K562 (cell line): ENCODE results near the gene ZNF554. TPM values are rescaled to one million over a fixed set of nuclear protein-coding genes. Genes with fewer than 3 reads are reported as not detected.

Experiments used
- ATAC-seq: fragments of 200-7000 bp; cut with Tn5 transposase; 3 replicates; pipeline ENCODE4 v1.9.1; 2020; ENCODE audit warnings: moderate library complexity
- BruUV-seq: library from RNA; stranded (reverse); fragments of 400-500 nt; replicated peaks from 2 replicates; lab custom pipeline; 2021; lab: Mats Ljungman, UMichigan
- CTCF ChIA-PET: fragments of 300-600 bp; formaldehyde crosslinking; extraction: SDS; loops from one replicate; lab custom pipeline; 2021; ENCODE audit warnings: low intra/inter-chr PET ratio; lab: Yijun Ruan, JAX
- POLR2A ChIA-PET: fragments of 300-600, 350-650 bp; sonication (Branson Sonifier 250); formaldehyde crosslinking; extraction: SDS; loops from one replicate; lab custom pipeline; 2021; ENCODE audit warnings: antibody characterized with exemption, inconsistent platforms; lab: Yijun Ruan, JAX
- DNase-seq, 4 experiments: peaks; one replicate each; pipeline versions ENCODE4 v3.0.0 to v3.0.0-alpha.2; 2011 to 2018; ENCODE audit warnings: low spot score in 3 of 4, mixed read lengths in 3 of 4; ENCODE audit errors: extremely low read depth in 1 of 4
- FAIRE-seq: peaks from 2 replicates; lab custom pipeline; 2011; peaks lifted over from hg19 to GRCh38; lab: Jason Lieb, UNC
- H2AFZ ChIP-seq: 2 replicates; pipeline ENCODE4 v1.6.0; 2011; ENCODE audit warnings: low read depth, low read length, control low read depth, inconsistent platforms
- H3K27ac ChIP-seq: fragments of 200-600 bp; 3 replicates; pipeline ENCODE4 v1.8.0; 2011; ENCODE audit warnings: low read depth, mild to moderate bottlenecking, control low read depth, inconsistent platforms, low read length, moderate library complexity, mixed read lengths; ENCODE audit errors: extremely low read depth
- H3K27me3 ChIP-seq, 2 experiments: fragments of 300-600 bp in 1 of 2; 2 replicates in 1 of 2; 3 replicates in 1 of 2; pipeline versions ENCODE4 v1.6.0 to v1.8.0; 2011; ENCODE audit warnings: inconsistent platforms in 2 of 2, low read length in 2 of 2, mild to moderate bottlenecking in 1 of 2, mixed read lengths in 1 of 2, moderate library complexity in 1 of 2; ENCODE audit not compliant: control insufficient read depth in 2 of 2, insufficient read depth in 2 of 2
- H3K36me3 ChIP-seq: fragments of 300-600 bp; 3 replicates; pipeline ENCODE4 v1.8.0; 2011; ENCODE audit warnings: mild to moderate bottlenecking, low read length, inconsistent platforms; ENCODE audit not compliant: control insufficient read depth, insufficient read depth
- H3K4me1 ChIP-seq, 2 experiments: fragments of 200-600 bp in 1 of 2; replicated peaks in 1 of 2; 2 replicates in 1 of 2; 3 replicates in 1 of 2; pipeline versions ENCODE4 v1.5.1 to v1.8.0; 2011; ENCODE audit warnings: inconsistent platforms in 2 of 2, low read length in 2 of 2, mild to moderate bottlenecking in 1 of 2, mixed read lengths in 1 of 2, moderate library complexity in 1 of 2; ENCODE audit not compliant: control insufficient read depth in 2 of 2, insufficient read depth in 2 of 2
- H3K4me2 ChIP-seq: 2 replicates; pipeline ENCODE4 v1.6.1; 2011; ENCODE audit warnings: low read length, control low read depth, inconsistent platforms, mixed read lengths; ENCODE audit not compliant: insufficient read depth
- H3K4me3 ChIP-seq: fragments of 200-600 bp; sonication (generic), shearing (Covaris generic); 2 replicates; pipeline ENCODE4 v1.5.1; 2016; ENCODE audit warnings: control low read depth, inconsistent platforms
- H3K79me2 ChIP-seq: fragments of 200-600 bp; 3 replicates; pipeline ENCODE4 v1.8.0; 2011; ENCODE audit warnings: low read length, inconsistent platforms; ENCODE audit not compliant: control insufficient read depth, insufficient read depth
- H3K9ac ChIP-seq, 2 experiments: 2 replicates each; pipeline versions ENCODE4 v1.6.0 to v1.6.1; 2011; ENCODE audit warnings: low read depth in 2 of 2, low read length in 2 of 2, control low read depth in 1 of 2, inconsistent platforms in 1 of 2, mild to moderate bottlenecking in 1 of 2, mixed read lengths in 1 of 2; ENCODE audit not compliant: insufficient read depth in 1 of 2
- H3K9me1 ChIP-seq: one replicate; pipeline ENCODE4 v1.6.0; 2011; ENCODE audit warnings: inconsistent platforms, mild to moderate bottlenecking, low read length, moderate library complexity; ENCODE audit not compliant: control insufficient read depth, insufficient read depth
- H3K9me3 ChIP-seq: replicated peaks from 2 replicates; pipeline ENCODE4 v1.5.1; 2011; ENCODE audit warnings: low read depth, low read length, inconsistent platforms; ENCODE audit not compliant: control insufficient read depth, insufficient read depth
- H4K20me1 ChIP-seq: replicated peaks from 2 replicates; pipeline ENCODE4 v1.6.1; 2011; ENCODE audit warnings: low read length, inconsistent platforms, mixed read lengths; ENCODE audit not compliant: control insufficient read depth, insufficient read depth
- ATF3 ChIP-seq, 2 experiments: fragments of 450-650 bp in 1 of 2; sonication (generic) in 1 of 2; formaldehyde crosslinking in 1 of 2; IDR thresholded peaks in 1 of 2; conservative IDR thresholded peaks in 1 of 2; 2 replicates each; pipeline versions ENCODE4 v1.6.1 to v1.8.1; 2016 to 2023; ENCODE audit warnings: mild to moderate bottlenecking in 2 of 2, moderate library complexity in 2 of 2, inconsistent platforms in 1 of 2, missing genetic modification reagents in 1 of 2
- CAMTA2 ChIP-seq: fragments of 250-450 bp; sonication (Bioruptor Pico); conservative IDR thresholded peaks from 2 replicates; pipeline ENCODE4 v1.5.1; 2022
- CBFA2T3 ChIP-seq: fragments of 450-650 bp; IDR thresholded peaks from 2 replicates; pipeline ENCODE4 v1.6.1; 2017
- EHMT2 ChIP-seq: fragments of 450-650 bp; IDR thresholded peaks from 2 replicates; pipeline ENCODE4 v1.6.1; 2018; ENCODE audit warnings: antibody characterized with exemption
- FOSL1 ChIP-seq: fragments of 200-800 bp; sonication (Bioruptor generic); conservative IDR thresholded peaks from 2 replicates; pipeline ENCODE4 v1.6.1; 2016; ENCODE audit warnings: missing genetic modification characterization, missing compliant biosample characterization
- IRF1 ChIP-seq: sonication (generic); formaldehyde crosslinking; IDR thresholded peaks from 2 replicates; pipeline ENCODE4 v1.8.0; 2022; ENCODE audit warnings: missing genetic modification reagents, mild to moderate bottlenecking, borderline replicate concordance
- JUND ChIP-seq, 2 experiments: IDR thresholded peaks; 2 replicates in 1 of 2; 3 replicates in 1 of 2; pipeline ENCODE4 v1.6.1; 2011; ENCODE audit warnings: borderline replicate concordance in 2 of 2, low read depth in 2 of 2, low read length in 2 of 2, improper control_type of control experiment in 1 of 2, missing biosample characterization in 1 of 2, missing genetic modification characterization in 1 of 2, missing genetic modification reagents in 1 of 2
- KDM5B ChIP-seq: fragments of 200-600 bp; sonication (generic); IDR thresholded peaks from 2 replicates; pipeline ENCODE4 v1.6.1; 2012; ENCODE audit warnings: low read depth, mild to moderate bottlenecking, moderate library complexity, low read length, control low read depth, inconsistent platforms; ENCODE audit not compliant: insufficient replicate concordance
- NFIC ChIP-seq: fragments of 450-650 bp; IDR thresholded peaks from 2 replicates; pipeline ENCODE4 v1.6.1; 2017; ENCODE audit warnings: mild to moderate bottlenecking, inconsistent platforms
- NR1H2 ChIP-seq: sonication (generic); formaldehyde crosslinking; IDR thresholded peaks from 2 replicates; pipeline ENCODE4 v1.4.0; 2020; ENCODE audit warnings: mild to moderate bottlenecking, missing genetic modification reagents
- POLR3G ChIP-seq: IDR thresholded peaks from 2 replicates; pipeline ENCODE4 v1.6.1; 2011; ENCODE audit not compliant: insufficient read length, insufficient replicate concordance; ENCODE audit errors: extremely low read depth
- RBM17 ChIP-seq: fragments of 200-400 bp; formaldehyde crosslinking; IDR thresholded peaks from 2 replicates; pipeline ENCODE4 v1.6.1; 2017; ENCODE audit warnings: low read depth, mild to moderate bottlenecking, low read length, borderline replicate concordance
- TCF3 ChIP-seq: sonication (generic); formaldehyde crosslinking; IDR thresholded peaks from 2 replicates; pipeline ENCODE4 v1.4.0; 2020; ENCODE audit warnings: mild to moderate bottlenecking, missing genetic modification reagents
- TFAM ChIP-seq: fragments of 250-450 bp; sonication (Bioruptor Pico); conservative IDR thresholded peaks from 2 replicates; pipeline ENCODE4 v1.5.0; 2021; ENCODE audit warnings: mild to moderate bottlenecking, moderate library complexity
- ZNF347 ChIP-seq: fragments of 450-650 bp; formaldehyde crosslinking; IDR thresholded peaks from 2 replicates; pipeline ENCODE4 v1.4.0; 2020; ENCODE audit warnings: low read depth, mild to moderate bottlenecking, moderate library complexity
- WGBS: fragments of 100-300 bp; shearing (Covaris generic); methylation state at CpG from one replicate; pipeline ENCODE4 v1.1.6; 2016; ENCODE audit warnings: low coverage, mixed read lengths; ENCODE audit not compliant: insufficient coverage; ENCODE audit errors: missing lambda C conversion rate; 5-methylcytosine and 5-hydroxymethylcytosine counted together
- in situ Hi-C: fragments of 300-500 bp; cut with MboI; formaldehyde crosslinking; loops from 4 replicates; pipeline ENCODE4 v1.15.0; 2018; ENCODE audit warnings: inconsistent platforms, mixed read lengths
- intact Hi-C: fragments of 100-400 bp; cut with micrococcal nuclease; formaldehyde crosslinking; loops from 2 replicates; pipeline ENCODE4 v1.14.2; 2022
- polyA plus RNA-seq, 8 experiments: library from polyadenylated mRNA; depleted of rRNA in 4 of 8; stranded (reverse) in 5 of 8; unstranded in 3 of 8; fragments of >200 nt; fragmentation: Nextera tagmentation in 2 of 8; fragmentation: Illumina TruSeq in 1 of 8; extraction: Ambion mirVana in 2 of 8; extraction: Trizol in 1 of 8; gene quantifications; 2 replicates each; pipeline versions ENCODE4 v1.2.1 to v1.2.3, GENCODE V29; 2011 to 2014; ENCODE audit warnings: inconsistent platforms in 1 of 8, missing spikeins in 1 of 8
- total RNA-seq, 7 experiments: library from RNA; depleted of rRNA in 6 of 7; stranded (reverse); fragments of >200 nt in 6 of 7; fragmentation: Illumina TruSeq in 2 of 7; extraction: Trizol in 2 of 7; gene quantifications; 2 replicates each; pipeline versions ENCODE4 v1.2.1 to v1.2.3, GENCODE V29; 2011 to 2021; ENCODE audit warnings: low replicate concordance in 1 of 7
- TF ChIP-seq, protein P1 (sequence below): sonication (generic); formaldehyde crosslinking; IDR thresholded peaks from 2 replicates; pipeline ENCODE4 v1.8.1; 2023; ENCODE audit warnings: mild to moderate bottlenecking, missing genetic modification reagents
- TF ChIP-seq, protein P2 (sequence below): fragments of 250-450 bp; sonication (Bioruptor Pico); IDR thresholded peaks from 2 replicates; pipeline ENCODE4 v1.4.0; 2020; ENCODE audit warnings: borderline replicate concordance

ZNF554 gene
- total and polyA plus RNA-seq, 9 of the 15 experiments (the other 6 are each of a cell fraction or from before 2014, with no cell fraction given), result 0.07 to 1.8 (median 1.1) TPM

- H3K9ac ChIP-seq, result no peak overlapping the region
- peak; percentile 72 for TF ChIP-seq FOSL1 (tag)
- TF ChIP-seq TFAM (CRISPR knock-in tag), result no peak
- no peak for TF ChIP-seq POLR3G
- TF ChIP-seq ZNF347, result no peak
- TF ChIP-seq IRF1, result no peak
- peak; percentile 64 for TF ChIP-seq CBFA2T3
- peak; percentile 31; the same call in 1 of the 2 replicates for TF ChIP-seq TCF3
- TF ChIP-seq, protein P1, sequence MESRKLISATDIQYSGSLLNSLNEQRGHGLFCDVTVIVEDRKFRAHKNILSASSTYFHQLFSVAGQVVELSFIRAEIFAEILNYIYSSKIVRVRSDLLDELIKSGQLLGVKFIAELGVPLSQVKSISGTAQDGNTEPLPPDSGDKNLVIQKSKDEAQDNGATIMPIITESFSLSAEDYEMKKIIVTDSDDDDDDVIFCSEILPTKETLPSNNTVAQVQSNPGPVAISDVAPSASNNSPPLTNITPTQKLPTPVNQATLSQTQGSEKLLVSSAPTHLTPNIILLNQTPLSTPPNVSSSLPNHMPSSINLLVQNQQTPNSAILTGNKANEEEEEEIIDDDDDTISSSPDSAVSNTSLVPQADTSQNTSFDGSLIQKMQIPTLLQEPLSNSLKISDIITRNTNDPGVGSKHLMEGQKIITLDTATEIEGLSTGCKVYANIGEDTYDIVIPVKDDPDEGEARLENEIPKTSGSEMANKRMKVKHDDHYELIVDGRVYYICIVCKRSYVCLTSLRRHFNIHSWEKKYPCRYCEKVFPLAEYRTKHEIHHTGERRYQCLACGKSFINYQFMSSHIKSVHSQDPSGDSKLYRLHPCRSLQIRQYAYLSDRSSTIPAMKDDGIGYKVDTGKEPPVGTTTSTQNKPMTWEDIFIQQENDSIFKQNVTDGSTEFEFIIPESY (CRISPR knock-in tag), result peak; percentile 86
- TF ChIP-seq NR1H2, result no peak
- no peak for TF ChIP-seq CAMTA2 (CRISPR knock-in tag)
- peak; percentile 57 for TF ChIP-seq ATF3 (IDR thresholded peaks at IDR 0.05)
- TF ChIP-seq ATF3 (CRISPR knock-in tag; conservative IDR thresholded peaks at IDR 0.05), result no peak
- no peak for TF ChIP-seq RBM17
- TF ChIP-seq, protein P2, sequence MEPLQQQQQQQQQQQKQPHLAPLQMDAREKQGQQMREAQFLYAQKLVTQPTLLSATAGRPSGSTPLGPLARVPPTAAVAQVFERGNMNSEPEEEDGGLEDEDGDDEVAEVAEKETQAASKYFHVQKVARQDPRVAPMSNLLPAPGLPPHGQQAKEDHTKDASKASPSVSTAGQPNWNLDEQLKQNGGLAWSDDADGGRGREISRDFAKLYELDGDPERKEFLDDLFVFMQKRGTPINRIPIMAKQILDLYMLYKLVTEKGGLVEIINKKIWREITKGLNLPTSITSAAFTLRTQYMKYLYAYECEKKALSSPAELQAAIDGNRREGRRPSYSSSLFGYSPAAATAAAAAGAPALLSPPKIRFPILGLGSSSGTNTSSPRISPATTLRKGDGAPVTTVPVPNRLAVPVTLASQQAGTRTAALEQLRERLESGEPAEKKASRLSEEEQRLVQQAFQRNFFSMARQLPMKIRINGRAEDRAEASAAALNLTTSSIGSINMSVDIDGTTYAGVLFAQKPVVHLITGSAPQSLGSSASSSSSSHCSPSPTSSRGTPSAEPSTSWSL, result no peak
- TF ChIP-seq EHMT2, result no peak
- TF ChIP-seq NFIC, result peak; percentile 44; the same call in 1 of the 2 replicates
- no peak for TF ChIP-seq KDM5B
- TF ChIP-seq JUND (IDR thresholded peaks at IDR 0.05; ENCODE audit: borderline replicate concordance, low read depth, low read length), result 0 out of 2 replicates have a peak, but pooled peaks have one; percentile 34
- TF ChIP-seq JUND (tag; IDR thresholded peaks at IDR 0.05; ENCODE audit: borderline replicate concordance, low read depth, low read length), result no peak
Observed at GRCh38 chr19:2798733-2799132, 20.9 kb upstream of the ZNF554 start.

More at GRCh38 chr19:2798733-2799132, 20.9 kb upstream of the ZNF554 start:
- Histone ChIP-seq H3K9me3 (no peaks in the 10 kb centered on the region), H4K20me1 (no peaks in the 10 kb centered on the region), H3K36me3 (peaks cover 92% of the 10 kb centered on the region; the same call in 2 of the 3 replicates), H3K4me1 (peaks cover 0 to 19% of the 10 kb centered on the region in 2 experiments; a peak in 2 of 5 replicates), H3K4me2 (no peak overlapping the region), H2AFZ (no peak overlapping the region), H3K79me2 (no peaks in the 10 kb centered on the region), H3K9me1 (peaks cover 3% of the 10 kb centered on the region), H3K27ac (no peak overlapping the region), H3K27me3 (no peaks in the 10 kb centered on the region), H3K4me3 (no peak overlapping the region)
- no peak for ATAC-seq
- ChIA-PET CTCF (no interaction called here), POLR2A (interaction anchor here (1.6 to 2.3 kb wide), 2 partner anchors 10 to 12 kb away, joined by 3 to 12 read pairs; no protein-coding TSS in a partner anchor)
- 70% methylated on average over 7 of the region's 7 CpGs for WGBS
- DNase-seq, result peak in 1 of 4 experiments; percentile 39
- in situ Hi-C loops (no loop called here), intact Hi-C loops (no loop called here)
- FAIRE-seq, result peak; percentile 58
- no TSS peak for BruUV-seq
